ENCODE measurements around the gene HCLS1.
"Not testable (repeated sequence)": the region's sequence is repeated elsewhere in the genome, so short reads cannot be mapped to it uniquely, and the experiment has no call there.

HCLS1 gene

DNA sequence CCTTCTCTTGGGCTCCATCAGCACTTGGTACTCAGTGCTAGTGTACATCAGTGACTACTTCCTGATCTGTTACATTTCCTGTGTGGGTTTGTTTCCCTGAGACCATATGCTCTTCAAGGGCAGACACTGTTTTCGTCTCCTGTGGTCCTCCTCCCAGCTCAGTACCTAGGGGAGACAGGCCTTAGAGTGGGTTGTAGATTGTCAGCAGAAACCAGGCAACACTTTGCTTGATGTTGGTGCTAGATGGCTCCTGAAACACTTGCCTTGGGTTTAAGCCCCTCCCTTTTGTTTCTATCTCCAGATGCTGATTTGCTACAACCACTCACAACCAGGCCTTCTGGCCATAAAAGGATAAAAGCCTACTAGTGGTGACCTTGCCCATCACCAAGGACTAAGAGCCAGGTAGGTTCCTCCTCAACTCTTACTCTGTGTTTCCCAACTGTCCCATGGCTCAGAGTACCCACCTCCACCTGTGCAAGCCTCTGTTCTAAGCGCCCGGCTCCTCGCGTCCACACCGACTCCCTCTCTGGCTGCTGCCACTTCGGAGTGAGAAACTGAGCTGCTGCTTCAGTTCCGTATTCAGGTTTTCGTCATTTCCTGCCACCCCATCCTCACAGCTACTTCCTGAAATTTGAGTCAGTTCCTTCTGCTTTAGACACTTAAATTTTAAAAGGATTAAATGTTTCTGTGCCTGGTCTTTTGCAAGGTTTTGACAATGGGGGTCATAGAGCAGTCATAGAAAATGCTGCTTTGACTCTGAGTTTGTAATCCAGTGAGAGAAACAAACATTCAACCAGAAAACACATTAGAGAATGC, at the start of gene HCLS1:
Gene HCLS1 (minus strand): TSS at position 548 of the 816 bp plus-strand sequence. CDS start 2,556 bp downstream, outside the sequence.
- DNase-seq (ENCODE audit: low read depth), result peak; percentile 50

- no peak for DNase-seq (ENCODE audit: low read depth)
Observed at GRCh38 chr3:121710347-121710746, 49.6 kb upstream of the HCLS1 start.

DNA sequence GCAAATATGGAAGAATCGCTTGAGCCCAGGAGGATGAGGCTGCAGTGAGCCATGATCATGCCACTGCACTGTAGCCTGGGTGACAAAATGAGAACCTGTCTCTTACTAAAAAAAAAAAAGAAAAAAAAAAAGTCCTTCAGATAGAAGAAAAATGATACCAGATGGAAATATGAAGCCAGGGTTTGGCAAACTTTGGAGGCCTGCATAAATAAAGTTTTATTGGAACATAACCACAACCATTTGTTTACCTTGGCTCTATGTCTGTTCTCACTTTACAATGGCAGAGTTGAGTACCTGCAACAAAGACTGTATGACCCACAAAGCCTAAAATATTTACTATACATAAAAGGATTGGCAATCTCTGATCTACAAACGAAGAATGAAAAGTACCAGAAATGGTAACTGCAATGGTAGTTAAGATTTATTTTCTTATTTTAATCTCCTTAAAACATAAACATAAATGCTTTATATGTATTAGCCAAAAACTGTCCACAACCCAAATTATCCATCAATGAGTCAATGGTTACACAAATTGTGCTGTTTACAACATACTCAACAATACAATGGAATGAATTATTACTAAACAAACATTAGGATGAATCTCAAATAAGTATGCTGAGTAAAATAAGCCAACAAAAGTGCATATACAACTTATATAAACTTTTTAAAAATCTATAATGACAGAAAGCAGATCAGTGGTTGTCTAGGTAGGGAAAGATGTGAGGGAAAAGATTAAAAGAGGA, 47.0 kb upstream of the HCLS1 start:
- DNase-seq (ENCODE audit: low read depth), result no peak

- no peak for DNase-seq (ENCODE audit: low read depth)
Observed at GRCh38 chr3:121705541-121705940, 44.8 kb upstream of the HCLS1 start.

DNA sequence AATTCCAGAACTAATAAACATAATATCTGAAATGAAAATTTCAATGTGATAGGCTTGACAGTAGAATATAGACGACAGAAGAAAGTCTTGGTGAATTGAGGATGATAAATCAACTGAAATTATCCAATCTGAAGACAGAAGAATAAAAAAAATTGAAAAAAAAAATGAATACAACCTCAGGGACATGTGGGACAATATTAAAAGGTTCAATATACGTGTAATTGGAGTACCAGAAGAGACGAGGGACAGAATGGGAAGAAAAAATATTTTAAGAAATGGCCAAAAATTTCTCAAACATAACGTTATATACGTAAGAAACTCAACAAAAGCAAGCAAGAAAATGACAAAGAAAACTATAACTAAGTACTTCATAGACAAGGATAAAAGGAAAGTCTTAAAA, 43.3 kb upstream of the HCLS1 start:
- no peak for DNase-seq (ENCODE audit: low read depth)

GRCh38 chr3:121698901-121699300, 38.2 kb upstream of the HCLS1 start:
- no peak for DNase-seq (ENCODE audit: low read depth)

DNA sequence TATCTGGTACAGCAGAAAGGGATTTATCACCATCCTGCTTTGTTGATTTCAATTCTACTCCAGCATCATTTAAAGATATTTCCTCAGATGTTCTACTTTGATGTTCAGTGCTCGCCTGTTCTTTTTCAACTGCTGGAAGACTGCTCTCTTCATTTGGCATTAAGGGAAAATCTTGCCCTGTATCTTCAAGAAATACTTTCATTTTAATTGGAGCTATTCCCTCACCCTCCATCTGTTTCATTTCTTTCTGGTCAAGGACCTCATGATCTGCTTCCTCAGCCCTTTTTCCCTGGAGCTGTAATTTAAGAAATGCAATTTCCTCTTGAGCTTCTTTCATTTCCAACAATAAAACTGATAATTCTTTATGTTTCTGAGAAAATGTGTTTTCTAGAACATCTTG, 37.8 kb upstream of the HCLS1 start:
- DNase-seq (ENCODE audit: low read depth), result no peak

GRCh38 chr3:121696186-121696585, 35.5 kb upstream of the HCLS1 start:
- no peak for DNase-seq (ENCODE audit: low read depth)

GRCh38 chr3:121692010-121692699, 31.5 kb upstream of the HCLS1 start:
- no peak for DNase-seq (ENCODE audit: low read depth)

GRCh38 chr3:121690777-121691405, 30.2 kb upstream of the HCLS1 start:
- DNase-seq (ENCODE audit: low read depth), result no peak

GRCh38 chr3:121688747-121689146, 28.0 kb upstream of the HCLS1 start:
- DNase-seq (ENCODE audit: low read depth), result not testable (repeated sequence)

- DNase-seq (ENCODE audit: low read depth), result no peak
Observed at GRCh38 chr3:121681792-121682191, 21.1 kb upstream of the HCLS1 start.

DNA sequence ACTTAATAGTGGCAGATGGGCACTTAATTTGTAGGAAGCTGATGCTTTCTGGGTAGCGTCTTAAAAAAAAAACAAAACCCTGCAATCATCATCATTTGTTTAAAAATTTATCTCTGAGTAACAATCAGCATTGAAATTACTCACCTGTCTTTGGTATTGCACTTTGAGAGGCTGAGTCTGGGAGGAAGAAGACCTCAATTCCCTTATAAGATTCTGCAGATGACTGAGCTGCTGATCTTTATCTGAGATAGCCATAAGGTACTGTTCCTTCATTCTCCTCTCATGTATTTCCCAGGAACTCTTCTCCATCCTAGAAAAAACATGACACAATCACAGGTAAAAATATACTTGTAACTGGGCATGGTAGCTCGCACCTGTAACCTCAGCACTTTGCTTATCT, 16.4 kb upstream of the HCLS1 start:
- DNase-seq (ENCODE audit: low read depth), result no peak

DNA sequence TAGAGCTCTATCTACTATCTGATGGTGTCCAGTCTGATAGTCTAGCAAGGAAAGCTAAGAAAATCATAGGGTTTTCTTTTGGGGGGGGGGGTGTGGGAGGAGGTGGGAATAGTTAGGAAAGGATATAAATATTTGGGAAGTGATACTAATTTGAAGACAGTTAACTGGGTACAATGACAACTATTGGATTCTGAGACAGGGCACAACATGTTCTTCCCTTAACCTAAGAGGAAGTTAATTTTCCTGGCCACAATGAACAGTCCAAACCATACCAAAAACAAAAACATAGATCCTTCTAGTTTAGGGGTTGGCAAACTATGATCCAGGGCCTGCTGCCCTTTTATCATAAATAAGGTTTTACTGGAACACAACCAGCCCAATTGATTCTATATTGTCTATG, 10.0 kb upstream of the HCLS1 start:
- no peak for DNase-seq (ENCODE audit: low read depth)

DNA sequence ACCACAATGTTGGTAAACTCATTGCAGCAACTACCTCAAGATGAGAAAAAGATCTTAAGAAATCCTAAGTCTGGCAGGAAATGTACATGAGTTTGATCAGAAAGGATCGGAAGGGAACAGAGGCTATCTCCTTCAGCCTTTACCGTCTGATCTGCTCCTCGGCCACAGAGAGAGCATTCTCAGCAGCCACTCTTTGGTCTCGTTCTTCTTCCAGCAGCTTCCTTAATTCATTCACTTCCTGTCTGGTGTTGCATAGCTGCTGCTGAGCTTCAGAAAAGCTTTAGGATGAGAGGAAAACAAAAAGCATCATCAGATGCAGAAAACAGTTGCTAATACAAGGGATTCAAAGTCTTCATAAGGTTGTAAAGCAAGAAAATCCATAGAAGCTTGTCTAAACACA, 6.6 kb upstream of the HCLS1 start:
- DNase-seq (ENCODE audit: low read depth), result no peak

DNA sequence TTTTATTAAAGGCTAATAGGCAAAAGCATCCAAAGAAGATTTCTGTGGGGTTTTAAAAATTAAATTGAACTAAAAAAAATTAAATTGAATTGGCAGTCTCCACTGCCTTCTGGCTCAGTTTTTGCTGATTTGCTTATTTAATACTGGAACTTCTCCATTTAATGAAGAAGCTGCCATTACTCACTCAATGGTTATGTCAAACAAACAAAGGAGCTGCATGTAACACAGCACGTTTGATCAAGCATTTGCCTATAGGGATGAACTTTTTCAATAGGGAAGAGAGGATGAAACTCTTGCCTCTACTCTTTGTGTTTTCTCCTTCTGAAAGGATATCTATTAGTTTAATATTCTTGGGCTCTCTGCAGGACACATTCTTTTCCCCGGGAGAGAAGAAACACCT, 4.8 kb upstream of the HCLS1 start:
- DNase-seq (ENCODE audit: low read depth), result no peak

GRCh38 chr3:121663171-121663847, 2.6 kb upstream of the HCLS1 start:
- no peak for DNase-seq (ENCODE audit: low read depth)

DNA sequence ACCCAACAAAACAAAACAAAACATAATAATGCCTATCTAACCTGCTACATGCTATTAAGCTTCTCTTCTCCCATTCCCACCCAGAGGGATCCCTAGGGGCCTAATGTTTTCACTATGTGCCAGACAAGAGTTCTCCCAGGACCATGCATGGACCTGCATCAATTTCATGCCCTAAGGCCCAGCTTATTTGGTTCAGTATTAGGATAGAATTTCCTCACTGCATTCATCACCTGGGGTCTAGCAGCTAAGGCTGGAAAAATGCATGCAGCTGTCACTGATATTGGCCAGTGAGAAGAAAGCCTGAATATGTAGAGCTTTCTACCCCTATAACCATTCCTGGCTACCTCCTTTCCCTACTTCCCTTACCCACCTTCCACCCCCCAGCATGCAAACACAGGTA, 2.0 kb upstream of the HCLS1 start:
- no peak for DNase-seq (ENCODE audit: low read depth)

DNA sequence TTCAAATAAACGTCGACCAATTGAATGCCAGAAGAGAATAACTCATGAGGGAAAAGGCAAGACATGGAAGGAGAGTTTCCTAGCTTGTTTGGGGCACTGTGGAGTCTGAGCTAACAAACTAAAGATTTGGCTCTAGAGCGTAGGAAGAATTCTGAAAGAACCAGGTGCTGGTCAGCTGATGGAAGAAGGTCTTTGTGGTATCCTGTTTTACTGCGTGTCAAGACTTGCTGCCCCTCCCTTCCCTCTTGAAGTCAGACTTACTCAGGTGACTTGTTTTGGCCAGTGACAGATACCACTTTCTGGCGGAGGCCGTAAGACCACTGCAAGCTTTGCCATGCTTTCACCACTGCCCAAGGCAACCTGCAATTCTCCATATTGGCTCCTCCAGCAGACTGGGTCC, 673 bp upstream of the HCLS1 start:
- DNase-seq (ENCODE audit: low read depth), result no peak

DNA sequence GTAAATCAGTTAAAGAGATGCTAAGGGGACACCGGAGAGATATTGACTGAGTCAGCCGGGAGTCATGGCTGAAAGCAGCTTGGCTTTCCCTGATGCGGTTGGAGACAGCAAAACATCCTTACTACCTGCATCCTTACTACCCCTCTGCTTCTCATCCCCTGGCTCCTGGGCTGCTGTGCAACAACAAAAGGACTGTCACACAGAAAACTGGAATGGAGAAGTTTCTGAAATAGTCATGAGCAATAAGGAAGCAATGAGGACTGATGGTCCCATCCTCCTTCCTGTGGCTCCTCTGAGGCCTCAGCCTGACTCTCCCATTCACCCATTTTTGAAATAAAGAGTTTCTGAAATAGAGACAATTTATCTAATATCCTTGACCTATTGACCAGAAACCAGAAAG, 1.1 kb downstream of the HCLS1 start:
- DNase-seq (ENCODE audit: low read depth), result no peak

- DNase-seq (ENCODE audit: low read depth), result no peak
Observed at GRCh38 chr3:121658716-121659435, 1.8 kb downstream of the HCLS1 start.

All from stimulated activated CD8-positive, alpha-beta memory T cell treated with anti-CD3 and anti-CD28 coated beads, Interleukin-12 subunit alpha, Interleukin-12 subunit beta, amount 100 ng/mL, for 4 hours (primary cell).